B cell (primary cell): ENCODE results near the gene STK4. TPM values are rescaled to one million over a fixed set of nuclear protein-coding genes. Genes with fewer than 3 reads are reported as not detected.

Experiments used
- ATAC-seq: fragments of 200-7000 bp; cut with Tn5 transposase; one replicate; pipeline ENCODE4 v1.10.0; 2021; ENCODE audit warnings: low read depth, mild to moderate bottlenecking, moderate number of reproducible peaks, moderate library complexity
- CTCF ChIA-PET: fragments of 350-600 bp; sonication (Branson Sonifier 250); formaldehyde crosslinking; loops from one replicate; lab custom pipeline; 2021; ENCODE audit warnings: antibody characterized with exemption, inconsistent platforms; lab: Charles Lee
- POLR2A ChIA-PET: fragments of 350-600 bp; sonication (Branson Sonifier 250); formaldehyde crosslinking; loops from one replicate; lab custom pipeline; 2021; ENCODE audit warnings: antibody characterized with exemption; lab: Charles Lee
- DNase-seq: peaks from one replicate; pipeline ENCODE4 v3.0.0; 2013
- H2AFZ ChIP-seq: 2 replicates; pipeline ENCODE4 v1.6.1; 2012; ENCODE audit warnings: mild to moderate bottlenecking, low read depth, low read length; ENCODE audit not compliant: insufficient read depth, poor library complexity, severe bottlenecking
- H3K27ac ChIP-seq, 2 donors: 1 replicate in 1 of 2; 2 replicates in 1 of 2; pipeline ENCODE4 v1.5.1; 2012 to 2013; ENCODE audit warnings: low read length in 2 of 2, mild to moderate bottlenecking in 2 of 2, moderate library complexity in 1 of 2
- H3K27me3 ChIP-seq, 4 experiments: fragments of 200-600 bp in 1 of 4; sonication (generic) in 1 of 4; replicated peaks in 1 of 4; 1 replicate in 2 of 4; 2 replicates in 2 of 4; pipeline versions ENCODE4 v1.6.1 to v1.7.0; 2013 to 2016; ENCODE audit warnings: low read length in 3 of 4, mild to moderate bottlenecking in 2 of 4, mixed read lengths in 1 of 4, moderate library complexity in 1 of 4; ENCODE audit not compliant: insufficient read depth in 4 of 4, control insufficient read depth in 3 of 4; ENCODE audit errors: control extremely low read depth in 1 of 4
- H3K36me3 ChIP-seq, 2 experiments: replicated peaks in 1 of 2; 1 replicate in 1 of 2; 2 replicates in 1 of 2; pipeline versions ENCODE4 v1.6.1 to v1.7.1; 2013; ENCODE audit warnings: low read length in 1 of 2; ENCODE audit not compliant: insufficient read depth in 2 of 2, control insufficient read depth in 1 of 2; ENCODE audit errors: control extremely low read depth in 1 of 2, extremely low read depth in 1 of 2
- H3K4me1 ChIP-seq, 2 donors: fragments of 200-600 bp in 1 of 2; sonication (generic) in 1 of 2; 1 replicate in 1 of 2; 2 replicates in 1 of 2; pipeline versions ENCODE4 v1.5.1 to v1.6.1; 2013 to 2017; ENCODE audit warnings: low read length in 2 of 2; ENCODE audit not compliant: control insufficient read depth in 2 of 2, insufficient read depth in 2 of 2
- H3K4me2 ChIP-seq: replicated peaks from 2 replicates; pipeline ENCODE3; 2012; ENCODE audit warnings: mild to moderate bottlenecking, low read depth, low read length; ENCODE audit not compliant: poor library complexity, severe bottlenecking
- H3K4me3 ChIP-seq, 5 experiments: fragments of 200-600 bp in 1 of 5; sonication (generic) in 1 of 5; 1 replicate in 3 of 5; 2 replicates in 2 of 5; pipeline versions ENCODE4 v1.5.1 to v1.7.0; 2011 to 2016; ENCODE audit warnings: low read length in 4 of 5, mild to moderate bottlenecking in 4 of 5, low read depth in 2 of 5, control low read depth in 1 of 5, moderate library complexity in 1 of 5; ENCODE audit not compliant: insufficient read depth in 1 of 5; ENCODE audit errors: control extremely low read depth in 1 of 5, extremely low read depth in 1 of 5
- H3K79me2 ChIP-seq: fragments of 200-600 bp; sonication (generic); one replicate; pipeline ENCODE4 v1.6.0; 2016; ENCODE audit warnings: low read length; ENCODE audit not compliant: control insufficient read depth, insufficient read depth
- H3K9ac ChIP-seq: fragments of 200-600 bp; sonication (generic); 2 replicates; pipeline ENCODE4 v1.6.1; 2017; ENCODE audit warnings: mild to moderate bottlenecking, low read length, moderate library complexity
- H3K9me3 ChIP-seq, 3 donors: one replicate each; pipeline versions ENCODE4 v1.6.1 to v1.7.1; 2013; ENCODE audit warnings: low read length in 2 of 3; ENCODE audit not compliant: control insufficient read depth in 2 of 3, insufficient read depth in 1 of 3; ENCODE audit errors: control extremely low read depth in 1 of 3
- H4K20me1 ChIP-seq: 2 replicates; pipeline ENCODE4 v1.6.0; 2012; ENCODE audit warnings: mild to moderate bottlenecking, low read length; ENCODE audit not compliant: insufficient read depth, control insufficient read depth, poor library complexity, severe bottlenecking
- H3K27ac Mint-ChIP-seq: one replicate; pipeline ENCODE4 v1.8.0; 2021; ENCODE audit warnings: mixed read lengths
- H3K27me3 Mint-ChIP-seq: one replicate; pipeline ENCODE4 v1.8.0; 2021; ENCODE audit warnings: mixed read lengths
- H3K4me1 Mint-ChIP-seq: one replicate; pipeline ENCODE4 v1.8.0; 2021; ENCODE audit warnings: mixed read lengths
- H3K4me3 Mint-ChIP-seq: one replicate; pipeline ENCODE4 v1.8.0; 2021; ENCODE audit warnings: mixed read lengths
- H3K9me3 Mint-ChIP-seq: one replicate; pipeline ENCODE4 v1.8.0; 2022; ENCODE audit warnings: mixed read lengths; ENCODE audit not compliant: insufficient read depth
- CTCF ChIP-seq: fragments of 200-600 bp; IDR thresholded peaks from one replicate; pipeline ENCODE4 v1.8.0; 2022; ENCODE audit warnings: antibody characterized with exemption, mild to moderate bottlenecking
- EZH2 ChIP-seq: IDR thresholded peaks from 2 replicates; pipeline ENCODE4 v1.6.1; 2012; ENCODE audit warnings: borderline replicate concordance, low read depth, mild to moderate bottlenecking, moderate library complexity, low read length; ENCODE audit not compliant: insufficient read depth, poor library complexity, severe bottlenecking
- WGBS: methylation state at CpG from one replicate; pipeline ENCODE4 v1.1.5; 2013; ENCODE audit warnings: missing lambda C conversion rate; ENCODE audit not compliant: insufficient coverage; 5-methylcytosine and 5-hydroxymethylcytosine counted together
- intact Hi-C: fragments of 100-400 bp; cut with micrococcal nuclease; formaldehyde crosslinking; loops from one replicate; pipeline ENCODE4 v1.10.0; 2022
- polyA plus RNA-seq: library from polyadenylated mRNA; depleted of rRNA; stranded (reverse); fragments of >200 nt; gene quantifications from 2 replicates; pipeline ENCODE4 v1.2.3, GENCODE V29; 2012
- total RNA-seq, 2 donors: library from RNA; stranded (reverse); fragments of 120-200 nt in 1 of 2; gene quantifications; 1 replicate in 1 of 2; 2 replicates in 1 of 2; pipeline versions ENCODE4 v1.2.3 to v1.2.4, GENCODE V29; 2013 to 2022

The STK4 gene
- total and polyA plus RNA-seq, 2 donors (not counting 1 experiment from before 2014, with no cell fraction given) = 38.9 to 324 TPM

- H4K20me1 ChIP-seq = no peaks in the 10 kb centered on the region
- H3K79me2 ChIP-seq = peaks cover 83% of the 10 kb centered on the region
- H3K27me3 ChIP-seq = no peaks in the 10 kb centered on the region
- Mint-ChIP-seq H3K9me3 (no peaks in the 10 kb centered on the region), H3K27me3 (no peaks in the 10 kb centered on the region), H3K27ac (peak overlapping the region; percentile 46), H3K4me1 (peaks cover 68% of the 10 kb centered on the region), H3K4me3 (no peak overlapping the region)
- H3K36me3 ChIP-seq = peaks cover 17 to 78% of the 10 kb centered on the region in 2 experiments
- no CpG with 5 or more reads among the region's 4 CpGs for WGBS
- no peak overlapping the region for H3K4me2 ChIP-seq
- H3K9ac ChIP-seq = no peak overlapping the region
- DNase-seq = no peak
- TF ChIP-seq EZH2 = no peak
- TF ChIP-seq CTCF = no peak
- POLR2A ChIA-PET = interaction anchor here (0.7 to 3.1 kb wide), 2 partner anchors 10 to 14 kb away, joined by 4 to 43 read pairs; partner anchors contain the start of gene STK4
- peak overlapping the region in 1 of 2 donors; percentile 98 for H3K27ac ChIP-seq
- no peaks in the 10 kb centered on the region for H3K9me3 ChIP-seq
- intact Hi-C loops = no loop called here
- no peak for ATAC-seq
- no peak overlapping the region for H3K4me3 ChIP-seq
- H2AFZ ChIP-seq = no peak overlapping the region
- CTCF ChIA-PET = interaction anchor here (1.2 to 3.3 kb wide), 3 partner anchors 10 to 35 kb away, joined by 3 to 32 read pairs (median 12); partner anchors contain the start of genes STK4 and TOMM34
- H3K4me1 ChIP-seq = peaks cover 33 to 40% of the 10 kb centered on the region in 2 donors
Observed at GRCh38 chr20:44976698-44977097, 10.4 kb downstream of the STK4 start.

GRCh38 chr20:44979090-44979621 is 12.8 kb downstream of the STK4 start:
- Histone ChIP-seq H3K4me3 (peak overlapping the region; percentile 4 to 54 (median 32)), H3K9ac (peak overlapping the region; percentile 56), H3K4me1 (peaks cover 34 to 43% of the 10 kb centered on the region in 2 donors), H3K36me3 (peaks cover 8 to 77% of the 10 kb centered on the region in 2 experiments), H3K9me3 (no peaks in the 10 kb centered on the region), H3K27me3 (no peaks in the 10 kb centered on the region), H3K27ac (peak overlapping the region; percentile 97 to 98), H4K20me1 (no peaks in the 10 kb centered on the region), H2AFZ (peak overlapping the region; percentile 57), H3K4me2 (peak overlapping the region; percentile 68), H3K79me2 (peaks cover 83% of the 10 kb centered on the region)
- peak; percentile 91 for ATAC-seq
- CTCF ChIA-PET = interaction anchor here (0.9 to 3.3 kb wide), 9 partner anchors 10 to 117 kb away, joined by 3 to 32 read pairs (median 5); partner anchors contain the start of genes STK4, TOMM34 and YWHAB
- Mint-ChIP-seq H3K9me3 (no peaks in the 10 kb centered on the region), H3K4me1 (peaks cover 65% of the 10 kb centered on the region), H3K27me3 (no peaks in the 10 kb centered on the region), H3K27ac (peak overlapping the region; percentile 95), H3K4me3 (peak overlapping the region; percentile 68)
- WGBS = no CpG with 5 or more reads among the region's 2 CpGs
- intact Hi-C loops = loop anchor here (1.0 to 2.0 kb wide), 3 partner anchors 12 to 1140 kb away; partner anchors contain the start of genes CD40 and TOMM34
- POLR2A ChIA-PET = interaction anchor here (0.6 to 3.1 kb wide), 6 partner anchors 8 to 1531 kb away, joined by 3 to 43 read pairs (median 7); partner anchors contain the start of genes STK4 and TOMM34
- peak; percentile 93 for DNase-seq
- no peak for TF ChIP-seq CTCF
- no peak for TF ChIP-seq EZH2
